NCI-H1930 (cell line): ENCODE results near the gene MS4A5.
"Not testable (repeated sequence)": the region's sequence is repeated elsewhere in the genome, so short reads cannot be mapped to it uniquely, and the experiment has no call there.

Experiments used
- DNase-seq, 2 experiments: peaks; one replicate each; lab custom pipeline; 2025; lab: John Stamatoyannopoulos, UW

MS4A5 gene

GRCh38 chr11:60429272-60429671, at the start of gene MS4A5:
Gene MS4A5, plus strand, starts transcription at chr11:60429572. Its CDS starts 103 bp downstream, at chr11:60429675.
- no peak for DNase-seq

- no peak for DNase-seq
Measured at GRCh38 chr11:60389279-60389910, 40.0 kb upstream of the MS4A5 start.

- DNase-seq = no peak
Measured at GRCh38 chr11:60390419-60390818, 39.0 kb upstream of the MS4A5 start.

- no peak for DNase-seq
Measured at GRCh38 chr11:60392361-60392760, 37.0 kb upstream of the MS4A5 start.

GRCh38 chr11:60393016-60393415, 36.4 kb upstream of the MS4A5 start:
- no peak for DNase-seq

- DNase-seq = no peak
Measured at GRCh38 chr11:60394666-60395380, 34.5 kb upstream of the MS4A5 start.

- DNase-seq = no peak
Measured at GRCh38 chr11:60396382-60396781, 33.0 kb upstream of the MS4A5 start, which contains the start of gene MS4A14. Gene MS4A14, plus strand, starts transcription at chr11:60396459. Its CDS starts 120 bp downstream, at chr11:60396579.

- no peak for DNase-seq
Measured at GRCh38 chr11:60396799-60397198, 32.6 kb upstream of the MS4A5 start.

GRCh38 chr11:60420015-60420414, 9.4 kb upstream of the MS4A5 start:
- no peak for DNase-seq

GRCh38 chr11:60422609-60423008, 6.8 kb upstream of the MS4A5 start:
- DNase-seq = no peak

GRCh38 chr11:60428517-60428916, 855 bp upstream of the MS4A5 start:
- DNase-seq = no peak

- no peak for DNase-seq
Measured at GRCh38 chr11:60431251-60431650, 1.9 kb downstream of the MS4A5 start.

GRCh38 chr11:60433401-60433800, 4.0 kb downstream of the MS4A5 start:
- no peak for DNase-seq

GRCh38 chr11:60447070-60447469, 17.7 kb downstream of the MS4A5 start:
- no peak for DNase-seq

- no peak for DNase-seq
Measured at GRCh38 chr11:60447846-60448245, 18.5 kb downstream of the MS4A5 start.

- DNase-seq = not testable (repeated sequence)
Measured at GRCh38 chr11:60451185-60451584, 21.8 kb downstream of the MS4A5 start.

- no peak for DNase-seq
Measured at GRCh38 chr11:60454212-60454611, 24.8 kb downstream of the MS4A5 start.

GRCh38 chr11:60455531-60456042, 26.2 kb downstream of the MS4A5 start, which contains the start of gene MS4A1:
Gene MS4A1, plus strand, starts transcription at chr11:60455847. Its CDS starts 6,528 bp downstream, at chr11:60462375.
- no peak for DNase-seq

- no peak for DNase-seq
Measured at GRCh38 chr11:60457576-60457975, 28.2 kb downstream of the MS4A5 start.

- DNase-seq = no peak
Measured at GRCh38 chr11:60459345-60459744, 30.0 kb downstream of the MS4A5 start.

GRCh38 chr11:60468829-60469228, 39.5 kb downstream of the MS4A5 start:
- no peak for DNase-seq

- DNase-seq = no peak
Measured at GRCh38 chr11:60469723-60470122, 40.4 kb downstream of the MS4A5 start.

- no peak for DNase-seq
Measured at GRCh38 chr11:60477035-60477445, 47.7 kb downstream of the MS4A5 start.
